ENCODE results near the gene ADRM1. TPM values are rescaled to one million over a fixed set of nuclear protein-coding genes. Genes with fewer than 3 reads are reported as not detected.

ADRM1 gene
- total RNA-seq, 1 experiment from 2014 or later, result 53.5 TPM

GRCh38 chr20:62263396-62263795 lies 39.4 kb upstream of the ADRM1 start:
- peaks cover 4% of the 10 kb centered on the region; the same call in 1 of the 2 replicates for H3K36me3 ChIP-seq (ENCODE audit: insufficient read depth, low read length)

GRCh38 chr20:62265365-62265764 lies 37.4 kb upstream of the ADRM1 start:
- Histone ChIP-seq H3K36me3 (ENCODE audit: insufficient read depth, low read length) (peaks cover 4% of the 10 kb centered on the region; the same call in 1 of the 2 replicates), H3K9me3 (ENCODE audit: low read length) (no peaks in the 10 kb centered on the region), H3K4me3 (ENCODE audit: low read length) (no peak overlapping the region), H3K9me2 (replicated peaks; ENCODE audit: insufficient read depth, low read length) (no peaks in the 10 kb centered on the region), H3K79me2 (ENCODE audit: low read length) (no peaks in the 10 kb centered on the region), H3K9ac (ENCODE audit: low read length) (no peak overlapping the region), H3K4me1 (ENCODE audit: low read length) (no peaks in the 10 kb centered on the region), H3K27me3 (ENCODE audit: low read length) (no peaks in the 10 kb centered on the region), H4K20me1 (ENCODE audit: insufficient read depth, low read depth, low read length) (no peaks in the 10 kb centered on the region), H3K27ac (ENCODE audit: low read length) (no peak overlapping the region), H2AFZ (ENCODE audit: low read length) (no peak overlapping the region), H3K4me2 (ENCODE audit: low read depth, low read length, poor library complexity, severe bottlenecking) (no peak overlapping the region)
- no peak for DNase-seq

More at GRCh38 chr20:62263396-62263795, 39.4 kb upstream of the ADRM1 start:
- H3K4me1 ChIP-seq (ENCODE audit: low read length), result no peaks in the 10 kb centered on the region
- no peak for DNase-seq
- H3K27me3 ChIP-seq (ENCODE audit: low read length), result no peaks in the 10 kb centered on the region
- H3K9ac ChIP-seq (ENCODE audit: low read length), result no peak overlapping the region
- no peaks in the 10 kb centered on the region for H3K9me3 ChIP-seq (ENCODE audit: low read length)
- no peaks in the 10 kb centered on the region; the same call in 1 of the 2 replicates for H4K20me1 ChIP-seq (ENCODE audit: insufficient read depth, low read depth, low read length)
- H3K4me3 ChIP-seq (ENCODE audit: low read length), result no peak overlapping the region
- H3K4me2 ChIP-seq (ENCODE audit: low read depth, low read length, poor library complexity, severe bottlenecking), result no peak overlapping the region
- H3K79me2 ChIP-seq (ENCODE audit: low read length), result peaks cover 5% of the 10 kb centered on the region; the same call in 1 of the 2 replicates
- H3K9me2 ChIP-seq (replicated peaks; ENCODE audit: insufficient read depth, low read length), result no peaks in the 10 kb centered on the region
- H2AFZ ChIP-seq (ENCODE audit: low read length), result no peak overlapping the region
- no peak overlapping the region for H3K27ac ChIP-seq (ENCODE audit: low read length)

DNA sequence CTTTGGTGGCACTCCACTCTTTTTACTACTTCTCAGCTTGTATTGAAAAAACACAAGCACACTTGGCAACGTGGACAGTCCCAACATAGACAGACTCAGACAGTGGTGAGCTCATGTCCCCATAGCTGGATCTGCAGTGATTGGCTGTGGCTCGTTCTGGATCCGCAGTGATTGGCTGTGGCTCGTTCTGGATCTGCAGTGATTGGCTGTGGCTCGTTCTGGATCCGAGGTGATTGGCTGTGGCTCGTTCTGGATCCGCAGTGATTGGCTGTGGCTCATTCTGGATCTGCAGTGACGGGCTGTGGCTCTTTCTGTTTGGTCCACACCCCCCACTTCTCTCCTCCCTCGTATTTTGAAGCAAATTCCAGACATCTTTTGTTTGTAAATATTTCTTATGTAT lies 36.5 kb upstream of the ADRM1 start:
- Histone ChIP-seq H2AFZ (ENCODE audit: low read length) (no peak overlapping the region), H3K9me3 (ENCODE audit: low read length) (no peaks in the 10 kb centered on the region), H4K20me1 (ENCODE audit: insufficient read depth, low read depth, low read length) (no peaks in the 10 kb centered on the region), H3K36me3 (ENCODE audit: insufficient read depth, low read length) (peaks cover 4% of the 10 kb centered on the region; the same call in 1 of the 2 replicates), H3K4me1 (ENCODE audit: low read length) (no peaks in the 10 kb centered on the region), H3K9me2 (replicated peaks; ENCODE audit: insufficient read depth, low read length) (no peaks in the 10 kb centered on the region), H3K4me3 (ENCODE audit: low read length) (no peak overlapping the region), H3K4me2 (ENCODE audit: low read depth, low read length, poor library complexity, severe bottlenecking) (no peak overlapping the region), H3K27ac (ENCODE audit: low read length) (no peak overlapping the region), H3K27me3 (ENCODE audit: low read length) (no peaks in the 10 kb centered on the region), H3K9ac (ENCODE audit: low read length) (no peak overlapping the region), H3K79me2 (ENCODE audit: low read length) (no peaks in the 10 kb centered on the region)
- DNase-seq, result peak; percentile 73

- Histone ChIP-seq H3K9me2 (replicated peaks; ENCODE audit: insufficient read depth, low read length) (no peaks in the 10 kb centered on the region), H3K79me2 (ENCODE audit: low read length) (no peaks in the 10 kb centered on the region)
Observed at GRCh38 chr20:62266851-62267250, 35.9 kb upstream of the ADRM1 start.

DNA sequence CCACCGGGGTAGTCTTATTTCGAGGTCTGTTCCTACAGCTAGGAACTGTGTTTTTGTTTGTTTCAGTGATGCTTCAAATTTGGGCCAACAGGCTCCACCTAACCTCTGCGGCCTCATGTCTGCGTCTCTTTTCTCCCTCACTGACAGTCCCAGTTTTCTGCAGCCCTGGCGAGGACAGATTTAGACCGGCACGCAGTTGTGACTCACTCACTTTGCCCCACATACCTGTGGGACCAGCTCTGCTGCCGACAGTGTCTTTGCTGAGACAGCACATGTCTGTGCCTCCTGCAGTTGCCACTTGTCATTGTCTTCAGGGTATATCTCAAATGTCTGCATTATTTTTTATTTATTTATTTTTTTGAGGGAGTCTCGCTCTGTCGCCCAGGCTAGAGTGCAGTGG lies 35.3 kb upstream of the ADRM1 start:
- no peaks in the 10 kb centered on the region for H3K27me3 ChIP-seq (ENCODE audit: low read length)
- H4K20me1 ChIP-seq (ENCODE audit: insufficient read depth, low read depth, low read length), result no peaks in the 10 kb centered on the region
- H2AFZ ChIP-seq (ENCODE audit: low read length), result no peak overlapping the region
- no peak overlapping the region for H3K9ac ChIP-seq (ENCODE audit: low read length)
- H3K9me3 ChIP-seq (ENCODE audit: low read length), result no peaks in the 10 kb centered on the region
- DNase-seq, result no peak
- H3K27ac ChIP-seq (ENCODE audit: low read length), result no peak overlapping the region
- H3K4me2 ChIP-seq (ENCODE audit: low read depth, low read length, poor library complexity, severe bottlenecking), result no peak overlapping the region
- peaks cover 4% of the 10 kb centered on the region; the same call in 1 of the 2 replicates for H3K36me3 ChIP-seq (ENCODE audit: insufficient read depth, low read length)
- H3K4me3 ChIP-seq (ENCODE audit: low read length), result no peak overlapping the region
- H3K9me2 ChIP-seq (replicated peaks; ENCODE audit: insufficient read depth, low read length), result no peaks in the 10 kb centered on the region
- H3K4me1 ChIP-seq (ENCODE audit: low read length), result no peaks in the 10 kb centered on the region
- no peaks in the 10 kb centered on the region for H3K79me2 ChIP-seq (ENCODE audit: low read length)

More at GRCh38 chr20:62266851-62267250, 35.9 kb upstream of the ADRM1 start:
- Histone ChIP-seq H4K20me1 (ENCODE audit: insufficient read depth, low read depth, low read length) (no peaks in the 10 kb centered on the region), H3K27me3 (ENCODE audit: low read length) (no peaks in the 10 kb centered on the region), H3K36me3 (ENCODE audit: insufficient read depth, low read length) (peaks cover 4% of the 10 kb centered on the region; the same call in 1 of the 2 replicates), H3K9ac (ENCODE audit: low read length) (no peak overlapping the region), H3K4me2 (ENCODE audit: low read depth, low read length, poor library complexity, severe bottlenecking) (no peak overlapping the region), H3K9me3 (ENCODE audit: low read length) (no peaks in the 10 kb centered on the region), H2AFZ (ENCODE audit: low read length) (no peak overlapping the region), H3K27ac (ENCODE audit: low read length) (no peak overlapping the region), H3K4me3 (ENCODE audit: low read length) (no peak overlapping the region), H3K4me1 (ENCODE audit: low read length) (no peaks in the 10 kb centered on the region)
- no peak for DNase-seq

DNA sequence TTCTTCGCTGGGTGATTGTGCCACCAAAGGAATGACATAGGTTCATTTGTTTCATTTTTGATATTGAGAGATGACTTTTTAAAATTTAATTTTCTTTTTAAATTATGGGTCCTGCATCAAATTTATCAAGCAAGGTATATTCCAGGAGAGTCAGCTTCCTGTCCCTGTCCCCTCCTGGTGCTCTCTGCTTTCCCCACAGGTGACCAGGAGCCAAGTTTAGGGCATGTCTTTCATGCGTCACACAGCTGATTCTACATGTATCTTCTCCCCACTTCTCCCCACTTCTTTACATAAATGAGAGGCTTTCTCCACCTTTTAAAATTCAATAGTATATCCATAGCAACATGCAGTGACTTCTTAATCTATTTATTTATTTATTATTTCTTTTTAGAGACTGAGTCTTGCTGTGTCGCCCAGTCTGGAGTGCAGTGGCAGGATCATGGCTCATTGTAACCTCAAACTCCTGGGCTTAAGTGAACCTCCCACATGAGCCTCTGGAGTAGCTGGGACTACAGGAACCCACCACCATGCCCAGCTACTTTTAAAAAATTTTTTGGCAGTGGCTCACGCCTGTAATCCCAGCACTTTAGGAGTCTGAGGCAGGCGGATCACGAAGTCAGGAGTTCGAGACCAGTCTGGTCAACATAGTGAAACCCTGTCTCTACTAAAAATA lies 34.4 kb upstream of the ADRM1 start:
- Histone ChIP-seq H4K20me1 (ENCODE audit: insufficient read depth, low read depth, low read length) (no peaks in the 10 kb centered on the region), H3K27ac (ENCODE audit: low read length) (no peak overlapping the region), H3K36me3 (ENCODE audit: insufficient read depth, low read length) (peaks cover 4% of the 10 kb centered on the region; the same call in 1 of the 2 replicates), H3K9me2 (replicated peaks; ENCODE audit: insufficient read depth, low read length) (no peaks in the 10 kb centered on the region), H3K79me2 (ENCODE audit: low read length) (no peaks in the 10 kb centered on the region), H3K4me2 (ENCODE audit: low read depth, low read length, poor library complexity, severe bottlenecking) (no peak overlapping the region), H3K9ac (ENCODE audit: low read length) (no peak overlapping the region), H3K4me1 (ENCODE audit: low read length) (peaks cover under 1% of the 10 kb centered on the region; the same call in 1 of the 2 replicates), H3K4me3 (ENCODE audit: low read length) (no peak overlapping the region), H3K9me3 (ENCODE audit: low read length) (no peaks in the 10 kb centered on the region), H3K27me3 (ENCODE audit: low read length) (no peaks in the 10 kb centered on the region), H2AFZ (ENCODE audit: low read length) (no peak overlapping the region)
- DNase-seq, result no peak

DNA sequence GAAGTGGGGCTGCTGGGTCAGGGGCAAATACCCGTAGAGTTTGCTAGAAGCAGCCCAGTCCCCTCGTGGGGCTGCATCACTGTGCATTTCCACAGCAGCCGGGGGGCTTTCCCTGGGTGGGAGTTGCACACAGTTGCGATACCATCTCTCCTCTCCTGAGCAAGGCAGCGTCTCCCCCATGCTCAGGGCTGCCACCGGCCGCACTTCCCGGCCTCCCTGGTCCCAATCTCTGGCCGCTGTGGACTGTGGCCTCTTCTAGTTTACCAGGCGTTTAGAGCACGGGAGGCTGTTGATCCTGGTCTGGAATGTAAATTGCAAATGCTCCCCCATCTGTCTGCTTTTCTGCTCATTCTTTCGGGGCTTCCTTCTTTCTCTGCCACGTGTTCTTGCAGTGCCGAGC lies 33.4 kb upstream of the ADRM1 start:
- H3K9ac ChIP-seq (ENCODE audit: low read length), result no peak overlapping the region
- H3K4me2 ChIP-seq (ENCODE audit: low read depth, low read length, poor library complexity, severe bottlenecking), result no peak overlapping the region
- no peaks in the 10 kb centered on the region for H3K9me3 ChIP-seq (ENCODE audit: low read length)
- H3K27me3 ChIP-seq (ENCODE audit: low read length), result no peaks in the 10 kb centered on the region
- no peaks in the 10 kb centered on the region for H4K20me1 ChIP-seq (ENCODE audit: insufficient read depth, low read depth, low read length)
- no peak overlapping the region for H3K27ac ChIP-seq (ENCODE audit: low read length)
- H3K36me3 ChIP-seq (ENCODE audit: insufficient read depth, low read length), result peaks cover 4% of the 10 kb centered on the region; the same call in 1 of the 2 replicates
- H3K4me3 ChIP-seq (ENCODE audit: low read length), result no peak overlapping the region
- H3K9me2 ChIP-seq (replicated peaks; ENCODE audit: insufficient read depth, low read length), result no peaks in the 10 kb centered on the region
- H2AFZ ChIP-seq (ENCODE audit: low read length), result no peak overlapping the region
- H3K4me1 ChIP-seq (ENCODE audit: low read length), result peaks cover 10% of the 10 kb centered on the region
- DNase-seq, result no peak
- no peaks in the 10 kb centered on the region for H3K79me2 ChIP-seq (ENCODE audit: low read length)

DNA sequence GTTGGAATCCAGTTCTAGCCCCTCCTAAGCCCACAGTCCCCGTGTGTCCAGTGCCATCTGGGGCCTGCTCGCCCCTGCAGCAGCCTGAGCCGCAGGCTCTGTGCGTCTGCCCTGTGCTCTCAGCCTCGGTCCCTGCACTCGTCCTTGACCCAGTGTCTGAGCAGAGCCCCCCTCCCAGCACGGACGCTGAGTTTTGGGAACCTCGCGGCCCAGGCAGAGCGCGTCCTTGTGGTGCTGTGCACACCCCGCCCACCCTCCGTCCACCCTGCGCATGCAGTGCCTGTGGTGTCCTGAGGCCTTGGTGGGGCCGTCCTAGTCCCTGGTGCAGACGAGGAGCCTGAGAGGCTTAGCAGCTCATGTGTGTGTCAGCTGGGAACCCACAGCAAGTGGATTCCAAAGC lies 32.9 kb upstream of the ADRM1 start:
- Histone ChIP-seq H4K20me1 (ENCODE audit: insufficient read depth, low read depth, low read length) (no peaks in the 10 kb centered on the region), H2AFZ (ENCODE audit: low read length) (no peak overlapping the region), H3K27ac (ENCODE audit: low read length) (no peak overlapping the region), H3K4me3 (ENCODE audit: low read length) (no peak overlapping the region), H3K9me2 (replicated peaks; ENCODE audit: insufficient read depth, low read length) (no peaks in the 10 kb centered on the region), H3K9ac (ENCODE audit: low read length) (no peak overlapping the region), H3K4me1 (ENCODE audit: low read length) (peaks cover 15% of the 10 kb centered on the region), H3K27me3 (ENCODE audit: low read length) (no peaks in the 10 kb centered on the region), H3K79me2 (ENCODE audit: low read length) (no peaks in the 10 kb centered on the region), H3K4me2 (ENCODE audit: low read depth, low read length, poor library complexity, severe bottlenecking) (no peak overlapping the region), H3K36me3 (ENCODE audit: insufficient read depth, low read length) (peaks cover under 1% of the 10 kb centered on the region; the same call in 1 of the 2 replicates), H3K9me3 (ENCODE audit: low read length) (no peaks in the 10 kb centered on the region)
- no peak for DNase-seq
